GM21786 (cell line): ENCODE measurements around the gene RPS6KA3.
"Not testable (repeated sequence)": the region's sequence is repeated elsewhere in the genome, so short reads cannot be mapped to it uniquely, and the experiment has no call there.

ENCODE experiments used
- ATAC-seq: cut with Tn5 transposase; IDR thresholded peaks from one replicate; pipeline ENCODE4 v1.9.1; 2021; ENCODE audit not compliant: unreplicated experiment

RPS6KA3 gene

DNA sequence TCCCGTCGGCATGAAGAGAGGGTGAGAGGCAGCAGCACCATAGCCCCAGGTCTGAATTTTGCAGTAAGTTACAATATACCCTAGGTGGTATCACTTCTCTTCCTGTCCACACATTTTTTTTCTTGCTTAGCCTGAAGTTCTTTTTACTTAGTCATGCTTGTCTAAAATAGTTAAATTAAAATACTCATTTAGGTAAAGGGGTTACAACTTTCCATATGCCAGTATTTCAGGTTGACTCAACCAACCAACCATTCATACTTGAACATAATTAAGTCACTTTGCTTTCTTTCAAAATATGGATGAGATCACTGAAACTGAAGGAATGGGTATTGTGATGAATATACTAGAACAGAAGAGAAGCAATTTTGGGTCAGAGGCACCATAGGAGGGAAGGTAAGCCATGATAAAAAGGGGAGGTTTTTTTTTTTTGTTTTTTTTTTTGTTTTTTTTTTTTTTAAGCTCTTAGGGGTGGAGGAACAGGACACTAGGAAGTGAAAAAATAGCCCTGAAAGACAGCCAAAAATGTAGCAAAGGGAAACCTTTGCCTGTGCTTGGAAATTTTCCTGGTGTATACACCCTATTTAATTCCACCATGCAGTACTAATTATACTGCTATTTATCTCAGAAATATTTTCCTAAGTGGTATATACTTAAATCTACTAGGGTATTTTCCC, 41.8 kb downstream of the RPS6KA3 start:
- ATAC-seq, result peak; percentile 83

GRCh38 chrX:20221902-20222301, 44.8 kb downstream of the RPS6KA3 start:
- no peak for ATAC-seq

- ATAC-seq, result no peak
Measured at GRCh38 chrX:20218836-20219505, 47.7 kb downstream of the RPS6KA3 start.

- ATAC-seq, result no peak
Measured at GRCh38 chrX:20217906-20218305, 48.8 kb downstream of the RPS6KA3 start.

DNA sequence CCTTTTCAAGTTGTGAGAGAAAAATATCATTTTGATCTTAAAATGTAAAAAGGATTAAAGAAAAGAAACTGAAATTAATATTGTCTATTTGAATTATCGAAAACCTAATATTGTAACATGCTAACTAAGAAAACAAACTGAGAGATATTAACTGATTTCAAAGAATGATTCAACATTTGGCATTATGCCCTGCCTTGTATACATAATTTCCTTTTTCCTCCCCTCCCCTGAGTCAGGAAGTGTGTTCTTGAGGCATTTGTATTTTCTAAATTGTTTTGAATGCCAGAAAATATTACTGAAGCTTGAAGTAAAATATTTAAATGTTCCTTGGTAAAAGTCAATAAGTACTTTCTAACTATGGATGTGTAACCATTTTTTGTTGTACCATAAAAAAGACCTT, 49.4 kb downstream of the RPS6KA3 start:
- ATAC-seq, result no peak

GRCh38 chrX:20215565-20215964, 51.1 kb downstream of the RPS6KA3 start:
- no peak for ATAC-seq

- peak; percentile 96 for ATAC-seq
Measured at GRCh38 chrX:20212486-20213089, 54.1 kb downstream of the RPS6KA3 start.

DNA sequence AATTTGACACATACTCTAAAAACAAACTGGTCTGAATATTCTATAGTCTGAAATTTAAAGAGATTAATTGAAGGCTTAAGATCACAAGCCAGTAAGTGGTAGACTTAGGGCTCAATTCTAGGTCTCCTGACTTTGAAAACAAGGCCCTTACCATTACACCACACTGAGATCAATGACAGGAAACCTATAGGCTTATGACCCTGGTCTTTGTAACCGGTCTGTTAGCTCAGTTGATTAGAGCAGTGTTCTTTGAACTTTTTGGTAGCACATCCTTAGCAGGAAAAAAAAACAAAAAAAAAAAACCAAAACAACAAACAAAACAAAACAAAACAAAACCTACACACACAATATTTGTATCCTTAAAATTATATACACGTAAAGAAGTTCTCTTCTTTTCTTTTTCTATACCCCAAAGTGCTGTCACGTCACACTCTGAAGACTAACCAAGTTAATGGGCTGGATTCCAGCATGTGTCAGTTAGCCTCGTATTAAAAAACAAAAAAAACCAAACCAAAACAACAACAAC, 55.4 kb downstream of the RPS6KA3 start:
- no peak for ATAC-seq

DNA sequence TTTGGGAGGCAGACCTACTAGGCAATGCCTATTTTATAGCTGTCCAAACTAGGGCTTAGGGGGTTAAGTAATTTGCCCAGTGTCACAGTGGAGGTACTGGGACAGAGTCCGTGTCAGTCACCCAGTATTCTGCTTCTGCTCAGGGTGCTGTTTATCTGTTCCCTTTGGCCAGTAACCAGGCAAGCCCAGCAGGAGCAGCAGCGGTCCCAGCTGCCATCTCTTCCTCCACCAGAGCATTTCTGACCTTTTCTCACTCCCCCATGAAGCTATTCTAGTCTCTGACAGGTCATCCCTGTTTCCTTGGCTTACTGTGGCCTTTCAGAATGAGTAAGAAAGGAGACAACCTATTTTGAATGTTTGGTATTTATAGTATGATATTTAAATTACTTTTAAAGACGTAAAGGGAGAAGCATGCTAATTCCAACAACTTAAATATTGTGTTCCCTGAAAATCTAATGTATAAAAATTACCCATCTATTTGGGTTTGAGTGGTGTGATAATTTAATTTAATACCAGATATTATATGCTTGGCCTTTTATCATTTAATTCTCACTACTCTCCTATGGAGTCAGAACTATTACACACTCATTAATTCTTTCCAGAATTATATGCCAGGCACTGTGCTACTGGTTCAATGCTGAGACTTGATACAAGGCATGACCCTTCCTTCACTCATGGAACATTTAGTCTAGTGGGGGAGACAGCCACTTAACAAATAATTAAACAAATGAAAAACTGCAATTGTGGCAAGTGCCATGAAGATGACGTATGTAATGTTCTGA, 60.6 kb downstream of the RPS6KA3 start:
- ATAC-seq, result peak; percentile 80

DNA sequence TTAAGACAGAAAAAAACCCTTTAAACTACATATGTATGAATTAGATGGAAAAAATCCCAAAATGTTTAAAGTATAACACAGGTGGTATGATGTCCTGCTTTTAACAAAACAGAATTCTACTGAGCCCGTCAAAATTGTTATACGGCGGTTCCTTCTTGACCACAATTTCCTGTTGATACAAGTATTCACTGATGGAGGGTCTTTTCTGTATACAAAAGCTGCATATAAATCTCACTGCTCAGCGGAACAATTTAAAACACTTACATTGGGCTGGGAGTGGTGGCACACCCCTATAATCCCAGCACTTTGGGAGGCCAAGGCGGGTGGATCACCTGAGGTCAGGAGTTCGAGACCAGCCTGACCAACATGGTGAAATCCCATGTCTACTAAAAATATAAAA, 62.4 kb downstream of the RPS6KA3 start:
- no peak for ATAC-seq

DNA sequence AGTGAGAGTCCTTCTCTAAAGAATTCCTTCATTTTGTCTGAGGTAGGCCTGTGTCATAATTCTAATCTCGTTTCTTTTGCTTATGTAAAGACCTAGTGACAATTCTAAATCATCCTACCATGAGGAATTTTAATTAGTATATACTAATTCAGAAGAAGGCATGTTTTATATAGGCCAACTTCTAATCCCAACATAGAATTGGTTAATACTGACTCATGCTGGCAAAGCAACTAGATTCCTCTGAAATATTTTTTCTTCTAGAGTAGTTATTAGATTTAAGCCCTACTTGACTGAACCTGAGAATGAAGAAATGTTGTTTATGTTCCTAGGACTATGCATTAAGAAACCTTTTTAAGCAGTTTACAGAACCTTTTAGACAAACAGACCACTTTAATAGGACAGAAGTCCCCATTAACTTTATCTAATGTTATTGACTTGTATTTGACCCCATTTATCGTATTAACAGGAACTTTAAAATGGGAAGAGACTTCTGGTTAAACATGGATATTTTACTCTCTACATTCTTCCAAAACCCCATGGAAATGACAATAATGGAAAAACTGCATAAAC, 69.0 kb downstream of the RPS6KA3 start:
- ATAC-seq, result no peak

DNA sequence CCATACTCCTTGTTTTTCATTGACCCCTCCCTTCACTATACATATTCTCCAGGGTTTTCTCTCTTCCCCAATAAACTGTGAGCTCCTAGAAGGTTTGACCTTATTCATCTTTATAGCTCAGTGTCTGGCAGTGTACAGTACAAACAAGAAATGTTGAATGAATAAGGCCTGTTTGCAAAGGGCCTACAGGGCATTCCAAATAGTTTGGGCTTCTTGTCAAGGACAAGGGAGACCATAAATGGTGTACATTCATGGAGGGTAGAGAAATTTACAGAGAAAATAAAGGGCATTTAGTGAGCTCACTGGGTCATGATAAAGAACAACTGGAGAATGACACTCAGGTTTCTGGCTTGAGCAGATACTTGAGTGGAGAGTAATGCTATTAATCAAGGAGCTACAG, 77.5 kb downstream of the RPS6KA3 start:
- no peak for ATAC-seq

GRCh38 chrX:20181598-20182329, 84.9 kb downstream of the RPS6KA3 start:
- ATAC-seq, result peak; percentile 56

DNA sequence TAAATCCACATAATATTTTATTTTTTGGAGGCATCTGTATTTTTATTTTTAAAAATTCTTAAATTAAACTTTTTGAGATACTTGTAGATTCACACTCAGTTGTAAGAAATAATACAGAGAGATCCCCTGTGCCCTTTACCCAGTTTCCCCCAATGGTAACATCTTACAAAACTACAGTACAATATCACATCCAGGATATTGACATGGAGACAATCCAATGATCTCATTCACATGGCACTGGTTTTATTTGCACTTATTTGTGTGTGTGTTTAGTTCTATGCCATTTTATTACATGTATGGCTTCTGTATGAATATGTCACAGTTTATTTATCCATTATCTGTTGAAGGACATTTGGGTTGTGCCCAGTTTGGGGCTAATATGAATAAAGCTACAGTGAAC, 89.6 kb downstream of the RPS6KA3 start:
- no peak for ATAC-seq

- ATAC-seq, result no peak
Measured at GRCh38 chrX:20173856-20174255, 92.9 kb downstream of the RPS6KA3 start.

- no peak for ATAC-seq
Measured at GRCh38 chrX:20173313-20173712, 93.4 kb downstream of the RPS6KA3 start.

DNA sequence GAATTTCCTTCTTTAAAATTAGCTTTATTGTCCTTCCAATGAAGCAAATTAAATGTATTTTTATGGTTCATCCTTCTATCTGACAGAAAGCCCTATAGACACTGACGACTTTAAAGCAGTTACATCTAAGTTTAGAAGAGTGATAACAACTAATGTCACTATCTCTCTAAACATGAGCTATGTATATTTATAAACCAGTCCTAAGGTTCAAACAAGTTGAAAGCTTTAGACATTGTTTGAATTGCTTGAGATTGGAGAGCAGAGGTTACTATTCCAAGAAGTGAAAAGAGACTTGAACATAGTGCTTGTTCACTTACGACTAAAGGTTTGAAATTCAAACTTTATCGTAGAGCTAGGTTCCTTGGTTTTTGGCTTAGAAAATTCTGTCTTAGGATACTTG, 94.8 kb downstream of the RPS6KA3 start:
- no peak for ATAC-seq

DNA sequence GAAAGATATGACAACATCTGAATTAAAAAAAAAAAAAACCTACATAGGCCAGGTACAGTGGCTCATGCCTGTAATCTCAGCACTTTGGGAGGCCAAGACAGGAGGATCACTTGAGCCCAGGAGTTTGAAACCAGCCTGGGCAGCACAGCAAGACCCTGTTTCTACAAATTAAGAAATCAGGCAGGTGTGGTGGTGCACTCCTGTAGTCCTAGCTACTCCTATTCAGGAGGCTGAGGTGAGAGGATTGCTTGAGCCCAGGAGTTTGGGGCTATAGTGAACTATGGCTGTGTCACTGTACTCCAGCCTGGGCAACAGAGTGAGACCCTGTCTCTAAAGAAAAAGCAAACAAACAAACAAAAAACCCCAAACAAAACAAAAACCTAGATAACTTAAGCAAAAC, 104.2 kb downstream of the RPS6KA3 start:
- not testable (repeated sequence) for ATAC-seq

DNA sequence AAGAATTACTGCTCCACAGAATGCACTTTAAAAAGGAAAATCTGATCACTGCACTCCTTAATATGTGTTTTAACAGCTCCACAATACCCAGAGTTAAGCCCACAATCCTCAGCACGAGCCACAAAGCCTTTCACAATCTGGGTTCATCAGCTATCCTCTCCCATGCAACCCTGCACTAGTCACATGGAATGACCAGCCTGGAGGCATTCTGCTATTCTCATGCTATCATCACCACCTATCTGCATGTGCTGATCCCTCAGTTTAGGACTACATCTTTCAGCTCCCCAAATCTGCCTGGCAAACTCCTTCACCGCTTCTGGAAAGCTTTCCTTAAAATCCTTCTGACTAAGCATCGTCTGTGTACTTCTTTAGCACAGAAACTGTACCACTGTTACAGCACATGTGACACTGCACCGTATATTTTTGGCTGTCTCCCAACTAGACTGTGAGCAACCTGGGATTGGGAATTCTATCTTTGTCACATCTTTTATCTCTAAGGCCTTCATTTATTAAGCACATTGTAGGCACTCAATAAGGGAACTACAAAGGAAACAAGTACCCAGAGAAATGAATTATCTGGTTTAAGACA, 106.8 kb downstream of the RPS6KA3 start:
- no peak for ATAC-seq

- ATAC-seq, result no peak
Measured at GRCh38 chrX:20151689-20152088, 115.0 kb downstream of the RPS6KA3 start.
